Ecto neural progenitor cell (in vitro differentiated cells): Measurements from ENCODE around the gene SAA4.
A peak's percentile ranks its signal among the peaks of the same experiment; 100 is the strongest.
"Not testable (repeated sequence)": the region's sequence is repeated elsewhere in the genome, so short reads cannot be mapped to it uniquely, and the experiment has no call there.

Experiments used
- DNase-seq: peaks from one replicate; pipeline ENCODE4 v3.0.0-alpha.2; 2018; ENCODE audit warnings: low spot score

The SAA4 gene

DNA sequence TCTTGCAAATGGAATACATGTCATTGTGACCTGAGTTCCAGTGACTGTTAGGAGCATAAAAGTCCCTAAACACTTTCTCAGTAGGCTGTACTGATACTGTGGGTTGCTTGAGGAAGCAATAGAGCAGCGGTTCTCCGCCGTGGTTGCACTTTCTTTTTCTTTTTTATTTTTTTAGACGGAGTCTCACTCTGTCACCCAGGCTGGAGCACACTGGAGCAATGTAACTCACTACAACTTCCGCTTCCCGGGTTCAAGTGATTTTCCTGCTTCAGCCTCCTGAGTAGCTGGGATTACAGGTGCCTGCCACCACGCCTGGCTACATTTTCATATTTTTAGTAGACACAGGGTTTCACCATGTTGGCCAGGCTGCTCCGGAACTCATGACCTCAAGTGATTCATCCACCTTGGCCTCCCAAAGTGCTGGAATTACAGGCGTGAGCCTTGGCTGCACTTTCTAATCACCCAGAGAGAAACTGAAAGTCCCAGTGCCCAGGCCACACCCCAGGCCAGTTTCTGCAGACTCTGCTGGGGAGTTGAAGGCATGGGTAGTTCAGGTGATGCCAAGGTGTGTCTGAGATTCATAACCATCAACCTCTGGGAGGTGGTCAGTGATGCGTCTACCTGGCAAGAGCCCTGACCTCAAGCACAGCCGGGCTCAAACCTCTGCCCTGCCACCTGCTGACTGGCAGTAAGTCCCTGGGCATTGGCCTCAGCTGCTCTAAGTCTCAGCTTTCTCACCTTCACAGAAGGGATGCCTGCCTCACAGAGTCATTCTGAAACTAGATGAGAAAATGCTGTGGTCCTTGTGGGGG, 10.0 kb upstream of the SAA4 start:
- DNase-seq: not testable (repeated sequence)

- no peak for DNase-seq
These were observed 8.8 kb upstream of the SAA4 start for GRCh38 chr11:18245396-18245795.

DNA sequence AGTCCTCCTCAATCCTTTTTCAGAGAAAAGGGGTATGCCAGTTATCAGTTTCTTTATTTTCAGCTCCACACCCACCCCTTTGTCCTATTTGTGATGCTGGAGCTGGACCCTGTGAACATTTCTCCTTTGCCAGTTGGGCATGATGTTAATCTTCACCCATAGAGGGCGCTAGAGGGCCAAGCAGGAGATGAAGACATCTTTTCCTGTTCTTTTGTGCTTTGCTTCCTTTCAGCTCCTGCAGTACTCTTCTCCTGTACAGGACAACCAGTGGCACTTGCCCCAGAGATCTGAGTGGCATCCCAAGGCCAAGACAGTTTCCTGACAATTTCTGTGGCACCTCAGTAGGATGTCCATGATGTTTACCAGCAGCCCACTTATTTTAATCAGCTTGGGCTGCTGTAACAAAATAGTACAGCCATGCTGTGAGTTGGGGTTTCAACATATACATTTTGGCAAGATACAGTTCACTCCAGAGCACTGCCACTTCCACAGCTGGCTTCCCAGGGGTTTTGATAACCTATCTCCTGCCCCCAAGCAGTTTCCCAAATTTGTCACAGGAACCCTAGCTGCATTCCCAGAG, 7.3 kb upstream of the SAA4 start:
- peak; percentile 58 for DNase-seq

DNA sequence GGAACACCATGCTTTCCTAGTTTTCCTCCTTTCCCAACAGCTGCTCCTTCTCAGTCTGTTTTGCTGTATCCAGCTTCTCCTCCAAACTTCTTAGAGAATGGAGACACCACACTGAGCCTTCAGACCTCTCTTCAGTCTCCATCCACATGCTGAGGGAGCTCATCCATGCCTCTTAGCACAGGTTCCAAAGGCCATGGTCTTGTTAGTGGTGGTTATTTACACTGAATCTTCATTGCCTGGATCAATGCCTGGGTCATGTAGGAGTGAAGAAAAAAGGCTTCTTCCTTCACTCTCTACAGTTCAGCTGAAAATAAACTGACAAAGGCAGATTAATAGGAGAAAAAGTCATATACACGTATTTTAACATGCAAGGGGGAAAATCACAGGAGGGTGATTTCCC, 3.1 kb upstream of the SAA4 start:
- no peak for DNase-seq

GRCh38 chr11:18235394-18236334, 938 bp downstream of the SAA4 start:
- no peak for DNase-seq

GRCh38 chr11:18233912-18234311, 2.7 kb downstream of the SAA4 start:
- DNase-seq: no peak

DNA sequence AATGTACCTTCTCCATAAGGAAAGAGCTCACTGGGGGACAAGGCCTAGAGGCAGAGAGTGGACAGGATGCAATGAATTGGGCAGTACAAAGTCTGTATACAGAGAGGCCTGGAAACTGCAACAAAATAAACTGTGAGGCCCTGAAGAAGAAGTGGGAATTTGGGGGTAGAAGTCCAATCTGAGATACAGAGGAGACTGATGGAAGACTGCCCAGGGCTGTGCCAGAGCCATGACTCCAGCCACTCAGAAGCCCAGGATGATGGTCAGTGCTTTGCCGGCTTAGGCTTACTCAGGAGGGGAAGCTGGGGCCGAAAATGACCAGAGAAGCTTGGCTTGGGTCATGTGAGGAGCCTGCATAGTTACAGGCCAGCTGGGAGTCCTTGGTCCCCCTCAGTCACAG, 5.7 kb downstream of the SAA4 start:
- no peak for DNase-seq

- DNase-seq: no peak
These were observed 7.1 kb downstream of the SAA4 start for GRCh38 chr11:18229501-18229900.

- DNase-seq: no peak
These were observed 10.7 kb downstream of the SAA4 start for GRCh38 chr11:18225913-18226312.

GRCh38 chr11:18223591-18224387, 12.8 kb downstream of the SAA4 start:
- DNase-seq: no peak

DNA sequence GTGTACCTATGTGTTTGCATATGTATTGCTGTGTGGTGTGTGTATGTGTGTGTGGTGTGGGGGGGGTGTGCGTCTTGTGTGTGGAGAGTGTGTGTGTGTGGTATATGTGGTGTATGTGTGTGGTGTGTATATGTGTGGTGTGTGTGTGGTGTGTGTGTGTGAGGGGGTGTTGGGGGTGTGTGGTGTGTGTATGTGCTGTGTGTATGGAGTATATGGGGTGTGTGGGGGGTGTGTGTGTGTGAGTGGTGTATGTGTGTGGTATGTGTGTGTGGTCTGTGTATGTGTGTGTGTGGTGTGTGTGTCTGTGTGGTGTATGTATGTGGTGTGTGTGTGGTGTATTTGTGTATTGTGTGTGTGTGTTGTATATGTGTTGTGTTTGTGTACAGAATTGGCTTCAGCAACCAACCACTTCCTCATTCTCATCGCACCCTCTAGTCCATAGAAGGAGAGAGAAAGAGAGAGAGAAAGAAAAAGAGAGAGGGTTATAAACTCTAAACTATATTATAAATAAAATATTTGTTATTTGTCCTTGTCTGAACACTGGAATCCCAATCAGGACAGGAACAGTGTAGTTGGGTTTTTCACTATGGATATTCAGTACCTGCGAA, 13.7 kb downstream of the SAA4 start:
- DNase-seq: no peak

DNA sequence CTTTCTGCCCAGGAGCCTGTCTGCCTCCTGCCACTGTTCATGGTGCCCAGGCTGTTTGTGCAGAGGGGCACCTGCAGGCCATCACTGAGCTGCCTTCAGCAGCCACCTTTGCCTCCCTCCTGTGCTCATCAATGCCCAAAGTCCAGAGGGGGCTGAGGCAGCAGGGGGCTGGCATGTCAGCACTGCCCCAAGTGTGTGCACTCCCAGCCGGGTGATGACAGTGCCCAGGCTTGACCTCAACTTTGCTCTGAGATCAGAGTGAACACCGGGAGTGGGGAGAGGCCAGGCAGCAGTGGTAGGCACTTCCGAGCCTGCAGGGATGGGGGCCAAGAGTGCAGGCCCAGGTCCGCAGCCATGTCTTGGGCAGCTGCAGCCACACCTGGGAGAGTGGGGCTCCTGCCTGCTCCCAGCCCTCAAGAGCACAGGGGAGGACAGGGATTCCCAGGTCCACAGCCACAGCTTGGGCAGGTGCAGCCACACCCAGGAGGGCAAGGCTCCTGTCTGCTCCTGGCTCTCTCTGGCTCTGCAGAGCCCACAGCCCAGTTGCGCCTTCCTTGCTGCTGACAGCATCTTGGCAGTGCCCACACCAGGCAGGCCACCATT, 15.2 kb downstream of the SAA4 start:
- DNase-seq: no peak

GRCh38 chr11:18209058-18209457, 27.5 kb downstream of the SAA4 start:
- DNase-seq: no peak

- DNase-seq: no peak
These were observed 31.8 kb downstream of the SAA4 start for GRCh38 chr11:18204771-18205170.

DNA sequence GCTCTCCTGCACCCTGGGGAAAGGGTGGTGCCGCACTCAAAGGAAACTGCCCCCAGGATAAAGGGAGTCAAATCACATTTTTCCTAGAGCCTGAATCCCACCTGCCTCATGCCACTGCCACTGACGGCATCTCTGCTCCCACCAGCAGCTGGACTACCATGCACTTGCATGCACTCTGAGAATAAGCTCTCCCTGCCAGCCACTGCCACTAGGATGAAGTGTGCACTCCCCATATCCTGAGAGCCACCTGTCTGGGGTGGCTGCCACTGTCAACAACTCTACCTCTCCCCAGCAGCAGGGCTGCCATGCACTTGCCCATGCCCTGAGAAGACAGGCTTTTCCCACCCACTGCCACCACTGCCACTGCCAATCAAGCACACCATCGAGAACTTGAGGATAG, 32.4 kb downstream of the SAA4 start:
- DNase-seq: no peak

GRCh38 chr11:18203723-18204122, 32.9 kb downstream of the SAA4 start:
- peak; percentile 66 for DNase-seq

GRCh38 chr11:18197738-18198137, 38.9 kb downstream of the SAA4 start:
- not testable (repeated sequence) for DNase-seq

- no peak for DNase-seq
These were observed 40.1 kb downstream of the SAA4 start for GRCh38 chr11:18196532-18196931.

- no peak for DNase-seq
These were observed 43.6 kb downstream of the SAA4 start for GRCh38 chr11:18193010-18193409.

DNA sequence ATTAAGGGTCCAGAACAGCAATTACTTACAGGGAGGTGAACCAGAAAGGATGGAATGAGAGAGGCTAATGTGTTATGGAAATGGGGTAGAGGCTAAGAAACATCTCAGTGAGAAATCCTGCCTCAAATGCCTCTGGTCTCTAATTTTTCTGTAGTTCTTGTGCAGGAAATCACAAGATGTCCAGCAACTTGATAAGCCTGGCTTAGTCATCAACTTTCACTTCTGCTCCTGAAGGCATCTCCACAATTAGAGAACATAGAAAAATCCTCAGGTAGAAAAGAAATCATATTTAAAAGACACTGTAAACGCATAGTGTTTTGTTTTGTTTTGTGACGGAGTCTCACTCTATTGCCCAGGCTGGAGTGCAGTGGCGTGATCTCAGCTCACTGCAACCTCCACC, 45.2 kb downstream of the SAA4 start:
- no peak for DNase-seq
